GM12874 (cell line): ENCODE data around the gene CHIC2.

Experiments used
- CTCF ChIP-seq: IDR thresholded peaks from 2 replicates; pipeline ENCODE4 v1.5.1; 2011; ENCODE audit warnings: low read depth, mild to moderate bottlenecking, control low read depth, low read length, moderate library complexity; ENCODE audit not compliant: insufficient read depth

The CHIC2 gene

GRCh38 chr4:54076673-54077072, 12.3 kb upstream of the CHIC2 start:
- TF ChIP-seq CTCF, result no peak

GRCh38 chr4:54074381-54074780, 10.0 kb upstream of the CHIC2 start:
- TF ChIP-seq CTCF, result no peak

DNA sequence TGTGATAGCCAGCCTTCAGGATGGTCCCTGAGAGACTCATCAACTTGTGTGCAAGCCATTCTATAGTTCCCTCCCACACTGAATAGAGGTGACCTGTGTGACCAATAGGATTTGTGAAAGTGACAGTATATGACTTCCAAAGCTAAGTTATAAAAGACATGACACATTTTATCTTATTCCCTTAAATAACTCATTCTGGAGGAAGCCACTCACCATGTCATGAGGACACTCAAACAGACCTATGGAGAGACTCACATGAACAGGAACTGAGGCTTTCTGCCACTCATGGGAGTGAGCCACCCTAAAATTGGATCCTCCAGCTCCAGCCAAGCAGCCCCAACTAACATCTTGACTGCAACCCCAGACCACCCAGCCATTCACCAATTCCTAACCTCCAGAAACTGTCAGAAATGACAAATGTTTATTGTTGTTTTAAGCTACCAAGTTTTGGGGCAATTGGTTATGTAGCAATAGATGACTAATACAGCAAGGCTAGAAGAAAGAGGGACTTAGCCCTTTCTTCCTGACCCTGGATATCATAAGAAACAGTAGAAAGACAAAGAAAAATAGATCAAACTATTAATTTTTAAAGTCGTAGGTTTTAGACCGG, 9.0 kb upstream of the CHIC2 start:
- no peak for TF ChIP-seq CTCF

- no peak for TF ChIP-seq CTCF
Observed at GRCh38 chr4:54067166-54067565, 2.8 kb upstream of the CHIC2 start.

DNA sequence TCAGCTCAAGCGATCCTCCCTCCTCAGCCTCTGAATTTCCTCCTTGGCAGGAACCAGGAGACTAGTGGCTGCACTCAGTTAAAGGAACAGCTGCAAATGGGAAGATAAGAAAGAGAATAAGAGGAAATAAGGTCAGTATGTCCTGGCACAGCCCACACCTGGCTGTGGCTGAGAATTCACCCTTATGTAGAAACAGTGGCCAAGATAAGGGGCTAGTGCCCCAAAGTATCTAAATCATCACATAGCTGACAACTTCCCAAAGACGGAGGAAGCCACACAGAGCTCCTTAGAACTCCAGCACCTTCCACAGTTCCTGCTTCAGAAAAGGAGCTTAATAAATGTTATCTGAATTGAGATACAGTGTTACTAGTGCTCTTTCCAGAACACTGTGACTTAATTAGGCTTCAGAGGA, 2.3 kb upstream of the CHIC2 start:
- no peak for TF ChIP-seq CTCF

DNA sequence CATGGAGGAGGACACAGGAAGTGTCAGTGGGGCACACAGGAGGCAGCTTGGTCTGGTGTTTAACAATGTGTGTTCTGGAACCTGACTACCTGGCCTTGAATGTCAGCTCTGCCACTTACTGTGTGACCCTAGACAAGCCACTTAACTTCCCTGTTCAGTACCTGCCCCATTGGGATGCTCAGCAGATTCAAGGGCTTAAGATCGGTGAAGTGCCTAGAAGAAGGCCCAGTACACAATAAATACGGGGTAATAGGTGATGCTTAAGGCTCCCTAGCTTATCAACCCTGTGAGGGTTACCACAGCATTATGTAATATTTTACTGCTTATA, 1.6 kb upstream of the CHIC2 start:
- TF ChIP-seq CTCF, result no peak

DNA sequence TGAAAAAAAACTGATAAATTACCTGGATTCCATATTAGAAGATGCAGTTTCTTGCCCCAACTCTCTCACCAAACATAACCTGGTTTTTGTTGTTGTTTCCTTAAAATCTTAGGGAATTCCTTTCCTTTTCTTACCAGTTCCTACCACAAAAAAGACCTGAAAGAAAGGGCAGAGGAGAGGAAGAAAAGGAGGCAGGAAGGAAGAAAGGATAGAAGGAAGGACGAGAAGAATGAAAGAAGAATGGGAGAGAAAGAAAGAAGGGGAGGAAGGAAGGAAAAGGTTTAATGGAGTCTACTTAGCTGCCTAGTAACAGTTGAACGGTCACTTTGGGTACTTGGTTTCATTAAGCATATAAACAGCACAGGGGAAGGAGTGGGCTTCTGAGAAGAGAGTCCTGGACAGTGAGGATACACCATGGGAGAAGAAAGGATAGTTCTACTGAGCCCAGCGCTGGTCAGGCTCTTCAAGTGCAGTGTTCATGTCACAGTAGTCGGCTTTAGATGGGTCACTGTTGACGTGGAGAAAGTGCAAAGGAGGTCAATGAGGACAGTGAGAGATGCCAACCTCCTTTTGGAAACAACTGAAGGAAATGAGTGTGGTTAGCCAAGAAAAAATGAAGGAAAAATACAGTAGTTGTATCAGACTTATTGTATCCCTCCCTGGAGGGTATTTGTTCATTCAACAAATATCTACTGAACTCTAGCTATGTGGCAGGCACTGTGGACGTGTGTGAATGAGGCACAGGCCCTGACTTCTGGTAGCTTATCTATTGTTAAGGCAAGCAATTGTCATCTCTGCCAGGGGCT, 1.1 kb upstream of the CHIC2 start:
- TF ChIP-seq CTCF, result no peak
